ENCODE results near the gene DNMT1.

The DNMT1 gene

GRCh38 chr19:10100163-10100785 lies 94.5 kb downstream of the DNMT1 start:
- no peak for DNase-seq (ENCODE audit: low read depth in 1 of 2, low spot score in 1 of 2)

GRCh38 chr19:10096615-10096963 lies 98.2 kb downstream of the DNMT1 start:
- no peak for DNase-seq (ENCODE audit: low read depth in 1 of 2, low spot score in 1 of 2)

DNA sequence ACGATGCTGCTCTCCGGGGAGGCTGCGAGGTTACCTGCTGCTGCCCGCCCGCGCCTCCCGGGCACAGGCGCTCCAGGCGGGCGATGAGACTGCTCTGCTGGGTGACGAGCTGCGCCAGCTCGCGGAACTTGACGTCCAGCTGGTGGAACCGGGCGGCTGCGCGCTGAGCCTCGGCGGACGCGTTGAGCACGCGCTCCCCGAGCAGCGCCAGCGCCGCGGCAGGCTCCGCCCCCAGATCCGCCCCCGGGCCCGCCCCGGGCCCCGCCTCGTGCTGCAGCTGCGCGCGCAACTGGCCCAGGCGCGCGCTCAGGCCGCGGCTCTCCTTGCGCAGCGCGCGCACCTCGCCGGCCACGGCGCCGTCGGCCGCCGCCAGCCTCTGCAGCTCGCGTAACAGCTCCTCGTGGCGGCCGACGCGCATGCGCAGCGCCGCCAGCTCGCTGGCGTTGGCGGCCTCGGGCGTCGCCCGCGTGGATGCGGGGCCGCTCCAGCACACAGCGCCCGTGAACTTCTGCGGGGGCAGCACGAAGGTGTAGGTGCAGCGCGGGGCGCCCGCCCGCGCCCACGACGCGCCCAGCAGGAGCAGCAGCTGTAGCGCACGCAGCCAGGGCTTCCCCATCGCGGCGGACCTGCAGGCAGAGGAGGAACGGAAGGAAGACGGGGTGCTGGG lies 98.7 kb downstream of the DNMT1 start:
- DNase-seq (ENCODE audit: low read depth in 1 of 2, low spot score in 1 of 2) = peak; percentile 72 to 89

DNA sequence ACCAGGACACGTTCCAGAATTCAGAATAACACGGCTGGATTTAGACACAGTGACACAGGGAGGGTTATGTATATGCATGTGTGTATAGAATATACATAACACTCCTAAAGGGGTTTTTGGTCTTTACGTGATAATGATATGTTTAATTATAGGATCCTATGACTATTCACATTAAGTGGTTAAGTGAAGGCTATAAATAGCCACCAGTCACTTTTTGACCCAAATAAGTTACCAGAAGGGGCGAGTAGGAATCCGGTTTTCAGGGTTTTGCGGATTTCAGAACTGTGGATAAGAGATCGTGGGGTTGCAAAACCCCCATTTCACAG lies 99.2 kb downstream of the DNMT1 start:
- DNase-seq (ENCODE audit: low read depth in 1 of 2, low spot score in 1 of 2) = no peak

- DNase-seq (ENCODE audit: low read depth in 1 of 2, low spot score in 1 of 2) = no peak
Measured at GRCh38 chr19:10093295-10094186, 101.2 kb downstream of the DNMT1 start.

GRCh38 chr19:10092648-10093294 lies 102.0 kb downstream of the DNMT1 start:
- DNase-seq (ENCODE audit: low read depth in 1 of 2, low spot score in 1 of 2) = no peak

DNA sequence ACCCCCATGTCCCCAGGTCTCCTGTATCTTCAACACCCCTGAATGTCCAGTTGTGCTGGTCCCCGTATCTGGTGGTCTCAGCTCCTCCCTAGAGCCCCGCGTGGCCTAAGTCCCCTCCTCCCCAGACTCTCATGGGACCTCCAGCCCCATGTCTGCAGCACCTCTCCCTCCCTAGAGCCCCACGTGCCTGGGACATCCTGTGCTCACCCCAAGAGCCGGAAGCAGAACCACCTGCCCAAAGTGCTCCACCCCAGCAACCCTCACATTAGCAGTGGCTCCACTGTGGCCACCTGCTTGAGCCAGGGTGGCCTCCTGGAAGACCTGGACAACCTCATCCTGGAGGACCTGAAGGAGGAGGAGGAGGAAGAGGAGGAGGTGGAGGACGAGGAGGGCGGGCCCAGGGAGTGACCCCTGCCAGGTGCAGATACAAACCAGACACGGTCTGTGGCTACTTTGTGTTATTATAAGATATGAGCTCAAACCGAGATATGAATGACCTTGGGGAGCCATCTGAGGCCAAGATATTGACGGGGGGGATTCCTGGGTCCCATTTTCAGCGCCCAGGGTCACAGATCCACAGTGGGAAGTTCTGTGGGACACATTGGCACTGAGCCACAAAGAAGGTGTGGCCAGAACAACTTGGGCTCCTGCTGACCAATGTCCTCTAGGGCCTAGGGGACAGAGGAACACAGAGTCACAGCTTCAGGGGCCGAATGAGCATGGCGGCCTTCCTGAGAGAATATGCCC lies 102.7 kb downstream of the DNMT1 start:
- DNase-seq (ENCODE audit: low read depth in 1 of 2, low spot score in 1 of 2) = no peak

DNA sequence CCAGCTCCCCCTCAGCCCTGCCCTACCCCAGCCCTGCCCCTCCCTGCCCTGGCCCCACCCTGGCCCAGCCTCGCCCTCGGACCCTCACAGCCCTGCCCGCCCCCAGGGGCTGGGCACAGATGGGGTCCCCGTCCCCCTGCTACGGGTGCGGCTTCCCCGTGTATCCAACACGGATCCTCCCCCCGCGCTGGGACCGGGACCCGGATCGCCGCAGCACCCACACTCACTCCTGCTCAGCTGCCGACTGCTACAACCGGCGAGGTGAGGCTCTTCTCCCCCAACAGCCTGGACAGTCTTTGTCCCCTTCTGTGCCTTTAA lies 103.4 kb downstream of the DNMT1 start:
- no peak for DNase-seq (ENCODE audit: low read depth in 1 of 2, low spot score in 1 of 2)

- no peak for DNase-seq (ENCODE audit: low read depth in 1 of 2, low spot score in 1 of 2)
Measured at GRCh38 chr19:10089801-10090375, 104.9 kb downstream of the DNMT1 start.

GRCh38 chr19:10088949-10089554 lies 105.7 kb downstream of the DNMT1 start:
- DNase-seq (ENCODE audit: low read depth in 1 of 2, low spot score in 1 of 2) = no peak

- DNase-seq (ENCODE audit: low read depth in 1 of 2, low spot score in 1 of 2) = no peak
Measured at GRCh38 chr19:10087296-10088061, 107.3 kb downstream of the DNMT1 start.

- no peak for DNase-seq (ENCODE audit: low read depth in 1 of 2, low spot score in 1 of 2)
Measured at GRCh38 chr19:10086591-10087192, 108.1 kb downstream of the DNMT1 start.

- peak; percentile 61 to 73 for DNase-seq (ENCODE audit: low read depth in 1 of 2, low spot score in 1 of 2)
Measured at GRCh38 chr19:10085641-10086590, 108.8 kb downstream of the DNMT1 start, which contains the start of gene SHFL. Gene SHFL, plus strand, starts transcription at chr19:10086317. Its CDS starts 111 bp downstream, at chr19:10086428.

DNA sequence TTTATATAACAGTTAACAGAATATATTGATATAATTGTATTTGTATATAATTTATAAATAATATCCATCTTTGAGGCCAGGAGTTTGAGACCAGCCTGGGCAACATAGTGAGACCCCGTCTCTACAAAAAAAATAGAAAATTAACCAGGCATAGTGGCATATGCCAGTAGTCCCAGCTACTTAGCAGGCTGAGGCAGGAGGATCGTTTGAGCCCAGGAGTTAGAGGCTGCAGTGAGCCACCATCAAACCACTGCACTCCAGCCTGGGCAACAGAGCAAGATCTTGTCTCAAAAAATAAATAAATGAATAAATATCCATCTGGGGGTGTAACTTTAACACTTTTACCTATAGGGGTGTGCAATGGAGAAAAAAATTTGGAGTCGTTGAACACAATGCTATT lies 110.0 kb downstream of the DNMT1 start:
- no peak for DNase-seq (ENCODE audit: low read depth in 1 of 2, low spot score in 1 of 2)

GRCh38 chr19:10083911-10084310 lies 110.8 kb downstream of the DNMT1 start:
- DNase-seq (ENCODE audit: low read depth in 1 of 2, low spot score in 1 of 2) = no peak

Measured in activated T-helper 1 cell treated with anti-CD3 and anti-CD28 coated beads, Interleukin-2, amount 50 U/mL, for 16 hours (primary cell).